ENCODE results near the gene HK1.

HK1 gene

GRCh38 chr10:69418052-69418752, 139.9 kb downstream of the HK1 start:
- DNase-seq (ENCODE audit: low read depth in 2 of 2): no peak

- no peak for DNase-seq (ENCODE audit: low read depth in 2 of 2)
Observed at GRCh38 chr10:69419096-69419743, 140.9 kb downstream of the HK1 start.

GRCh38 chr10:69419744-69420126, 141.4 kb downstream of the HK1 start:
- no peak for DNase-seq (ENCODE audit: low read depth in 2 of 2)

- no peak for DNase-seq (ENCODE audit: low read depth in 2 of 2)
Observed at GRCh38 chr10:69421611-69422308, 143.5 kb downstream of the HK1 start.

- no peak for DNase-seq (ENCODE audit: low read depth in 2 of 2)
Observed at GRCh38 chr10:69422676-69423075, 144.4 kb downstream of the HK1 start.

GRCh38 chr10:69425041-69425440, 146.7 kb downstream of the HK1 start:
- no peak for DNase-seq (ENCODE audit: low read depth in 2 of 2)

GRCh38 chr10:69425511-69426298, 147.4 kb downstream of the HK1 start:
- no peak for DNase-seq (ENCODE audit: low read depth in 2 of 2)

GRCh38 chr10:69426376-69426727, 148.1 kb downstream of the HK1 start:
- no peak for DNase-seq (ENCODE audit: low read depth in 2 of 2)

- DNase-seq (ENCODE audit: low read depth in 2 of 2): no peak
Observed at GRCh38 chr10:69428165-69428564, 149.9 kb downstream of the HK1 start.

GRCh38 chr10:69434169-69434568, 155.9 kb downstream of the HK1 start:
- DNase-seq (ENCODE audit: low read depth in 2 of 2): no peak

- no peak for DNase-seq (ENCODE audit: low read depth in 2 of 2)
Observed at GRCh38 chr10:69434926-69435325, 156.6 kb downstream of the HK1 start.

GRCh38 chr10:69435966-69436520, 157.7 kb downstream of the HK1 start:
- DNase-seq (ENCODE audit: low read depth in 2 of 2): no peak

GRCh38 chr10:69437321-69438259, 159.3 kb downstream of the HK1 start:
- DNase-seq (ENCODE audit: low read depth in 2 of 2): no peak

- DNase-seq (ENCODE audit: low read depth in 2 of 2): no peak
Observed at GRCh38 chr10:69438536-69439349, 160.4 kb downstream of the HK1 start.

GRCh38 chr10:69439350-69439739, 161.0 kb downstream of the HK1 start:
- DNase-seq (ENCODE audit: low read depth in 2 of 2): no peak

GRCh38 chr10:69439813-69440506, 161.7 kb downstream of the HK1 start:
- no peak for DNase-seq (ENCODE audit: low read depth in 2 of 2)

- DNase-seq (ENCODE audit: low read depth in 2 of 2): no peak
Observed at GRCh38 chr10:69443354-69443753, 165.1 kb downstream of the HK1 start.

GRCh38 chr10:69445041-69445440, 166.7 kb downstream of the HK1 start:
- DNase-seq (ENCODE audit: low read depth in 2 of 2): no peak

GRCh38 chr10:69446229-69446628, 167.9 kb downstream of the HK1 start:
- no peak for DNase-seq (ENCODE audit: low read depth in 2 of 2)

Data from stimulated activated CD8-positive, alpha-beta memory T cell treated with anti-CD3 and anti-CD28 coated beads, Interleukin-15, amount 100 ng/mL, for 48 hours (primary cell).